WTC11 (cell line): ENCODE data around the gene LIPH. TPM values are rescaled to one million over a fixed set of nuclear protein-coding genes. Genes with fewer than 3 reads are reported as not detected.

Experiments
- ATF6 ChIP-seq: sonication (generic); formaldehyde crosslinking; IDR thresholded peaks from 2 replicates; pipeline ENCODE4 v1.8.1; 2023; ENCODE audit warnings: mild to moderate bottlenecking, missing genetic modification reagents
- CDX4 ChIP-seq: fragments of 250-450 bp; sonication (Bioruptor Pico); IDR thresholded peaks from 2 replicates; pipeline ENCODE4 v1.9.0; 2021; ENCODE audit warnings: moderate library complexity, mild to moderate bottlenecking, inconsistent platforms, borderline replicate concordance
- CREB1 ChIP-seq: sonication (generic); formaldehyde crosslinking; IDR thresholded peaks from 2 replicates; pipeline ENCODE4 v1.8.0; 2023; ENCODE audit warnings: mild to moderate bottlenecking, missing genetic modification reagents
- ESRRA ChIP-seq: sonication (generic); formaldehyde crosslinking; IDR thresholded peaks from 2 replicates; pipeline ENCODE4 v1.8.1; 2022; ENCODE audit warnings: mild to moderate bottlenecking, missing genetic modification reagents, borderline replicate concordance
- JAZF1 ChIP-seq: fragments of 250-450 bp; sonication (Bioruptor Pico); IDR thresholded peaks from 2 replicates; pipeline ENCODE4 v1.9.0; 2021; ENCODE audit warnings: moderate library complexity, mild to moderate bottlenecking, inconsistent platforms
- JUN ChIP-seq: sonication (generic); formaldehyde crosslinking; IDR thresholded peaks from 2 replicates; pipeline ENCODE4 v1.8.0; 2023; ENCODE audit warnings: mild to moderate bottlenecking, missing genetic modification reagents
- MAX ChIP-seq: sonication (generic); formaldehyde crosslinking; IDR thresholded peaks from 2 replicates; pipeline ENCODE4 v1.8.0; 2022; ENCODE audit warnings: mild to moderate bottlenecking, missing genetic modification reagents
- MLX ChIP-seq: sonication (generic); formaldehyde crosslinking; IDR thresholded peaks from 2 replicates; pipeline ENCODE4 v1.8.1; 2023; ENCODE audit warnings: mild to moderate bottlenecking, missing genetic modification reagents, moderate library complexity
- MXD4 ChIP-seq: fragments of 250-450 bp; sonication (Bioruptor Pico); IDR thresholded peaks from 2 replicates; pipeline ENCODE4 v1.8.0; 2021; ENCODE audit warnings: mild to moderate bottlenecking, moderate library complexity, borderline replicate concordance
- NFATC4 ChIP-seq: fragments of 250-450 bp; sonication (Bioruptor Pico); IDR thresholded peaks from 2 replicates; pipeline ENCODE4 v1.9.0; 2021; ENCODE audit warnings: mild to moderate bottlenecking
- NR1H2 ChIP-seq: sonication (generic); formaldehyde crosslinking; IDR thresholded peaks from 2 replicates; pipeline ENCODE4 v1.9.0; 2021; ENCODE audit warnings: mild to moderate bottlenecking, moderate library complexity, missing genetic modification reagents
- PRDM15 ChIP-seq: sonication (generic); formaldehyde crosslinking; IDR thresholded peaks from 2 replicates; pipeline ENCODE4 v1.8.0; 2022; ENCODE audit warnings: missing genetic modification reagents
- RELA ChIP-seq: sonication (generic); formaldehyde crosslinking; IDR thresholded peaks from 2 replicates; pipeline ENCODE4 v1.8.1; 2022; ENCODE audit warnings: missing genetic modification reagents, mild to moderate bottlenecking, borderline replicate concordance
- RORB ChIP-seq: fragments of 250-450 bp; sonication (Bioruptor Pico); IDR thresholded peaks from 2 replicates; pipeline ENCODE4 v1.9.0; 2021; ENCODE audit warnings: mild to moderate bottlenecking
- TCF7 ChIP-seq: sonication (generic); formaldehyde crosslinking; IDR thresholded peaks from 2 replicates; pipeline ENCODE4 v1.8.0; 2022; ENCODE audit warnings: mild to moderate bottlenecking, low read depth, missing genetic modification reagents, moderate library complexity
- TEAD4 ChIP-seq: sonication (generic); formaldehyde crosslinking; IDR thresholded peaks from 2 replicates; pipeline ENCODE4 v1.8.0; 2022; ENCODE audit warnings: mild to moderate bottlenecking, missing genetic modification reagents
- ZNF232 ChIP-seq: sonication (generic); formaldehyde crosslinking; IDR thresholded peaks from 2 replicates; pipeline ENCODE4 v1.8.0; 2022; ENCODE audit warnings: mild to moderate bottlenecking, missing genetic modification reagents
- ZNF416 ChIP-seq: fragments of 250-450 bp; sonication (Bioruptor Pico); IDR thresholded peaks from 2 replicates; pipeline ENCODE4 v1.9.0; 2021; ENCODE audit warnings: mild to moderate bottlenecking, inconsistent platforms
- ZNF532 ChIP-seq: fragments of 250-450 bp; sonication (Bioruptor Pico); IDR thresholded peaks from 2 replicates; pipeline ENCODE4 v1.9.0; 2021; ENCODE audit warnings: mild to moderate bottlenecking, borderline replicate concordance
- total RNA-seq: library from RNA; stranded (reverse); gene quantifications from 3 replicates; pipeline ENCODE4 v1.2.3, GENCODE V29; 2021
- TF ChIP-seq, protein P1 (sequence below): sonication (generic); formaldehyde crosslinking; IDR thresholded peaks from 2 replicates; pipeline ENCODE4 v1.8.1; 2022; ENCODE audit warnings: mild to moderate bottlenecking, moderate library complexity, missing genetic modification reagents
- TF ChIP-seq, protein P2 (sequence below): fragments of 250-450 bp; sonication (Bioruptor Pico); IDR thresholded peaks from 2 replicates; pipeline ENCODE4 v2.1.2; 2022; ENCODE audit warnings: mild to moderate bottlenecking, moderate library complexity
- TF ChIP-seq, protein P3 (sequence below): sonication (generic); formaldehyde crosslinking; IDR thresholded peaks from 2 replicates; pipeline ENCODE4 v1.8.0; 2022; ENCODE audit warnings: mild to moderate bottlenecking, missing genetic modification reagents

The LIPH gene
- total RNA-seq, 1 experiment from 2014 or later, result 0.07 TPM

DNA sequence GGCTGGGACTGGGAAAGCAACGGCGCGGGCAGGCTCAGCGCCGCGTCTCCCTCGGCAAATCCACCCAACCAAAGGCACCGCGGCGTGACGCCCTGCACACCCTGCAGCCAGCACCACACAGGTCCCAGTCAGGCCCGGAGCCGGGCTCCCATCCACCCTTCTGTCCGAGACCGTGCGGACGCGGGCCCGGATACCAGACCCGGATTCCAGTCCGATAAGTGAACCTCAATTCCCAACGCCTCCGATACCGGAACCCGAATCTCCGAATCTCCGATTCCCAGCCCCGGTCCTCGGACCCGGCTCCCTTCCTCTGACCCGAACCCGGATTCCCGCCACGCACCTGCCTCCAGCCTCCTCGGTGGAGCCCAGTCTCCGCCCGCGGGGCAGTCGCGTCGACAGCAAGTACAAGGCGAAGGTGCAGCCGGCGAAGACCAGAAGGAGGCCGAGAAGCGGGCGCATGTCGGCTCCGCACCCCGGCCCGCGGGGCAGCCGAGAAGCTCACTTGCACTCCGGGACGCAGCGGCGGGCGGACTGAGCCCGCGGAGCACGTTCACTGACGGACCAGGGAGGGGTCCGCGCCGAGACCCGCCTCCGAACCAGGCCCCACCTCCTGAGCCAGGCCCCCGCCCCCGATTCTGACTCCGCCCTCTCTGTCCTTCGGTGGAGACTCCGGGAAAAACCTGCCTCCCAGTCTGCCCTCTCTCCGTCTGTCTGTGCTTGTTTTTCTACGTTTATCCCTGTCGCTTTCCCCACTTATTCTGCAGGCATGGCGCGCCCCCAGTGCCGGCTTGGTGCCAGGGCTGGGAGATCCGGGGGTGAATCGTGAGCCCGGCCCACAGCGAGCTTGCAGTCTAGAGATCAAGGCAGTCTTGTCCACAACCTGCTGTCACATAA is 53.6 kb downstream of the LIPH start, which contains the start of gene TMEM41A (continued):
- TF ChIP-seq, protein P1, sequence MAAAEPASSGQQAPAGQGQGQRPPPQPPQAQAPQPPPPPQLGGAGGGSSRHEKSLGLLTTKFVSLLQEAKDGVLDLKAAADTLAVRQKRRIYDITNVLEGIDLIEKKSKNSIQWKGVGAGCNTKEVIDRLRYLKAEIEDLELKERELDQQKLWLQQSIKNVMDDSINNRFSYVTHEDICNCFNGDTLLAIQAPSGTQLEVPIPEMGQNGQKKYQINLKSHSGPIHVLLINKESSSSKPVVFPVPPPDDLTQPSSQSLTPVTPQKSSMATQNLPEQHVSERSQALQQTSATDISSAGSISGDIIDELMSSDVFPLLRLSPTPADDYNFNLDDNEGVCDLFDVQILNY, result peak; percentile 80
- TF ChIP-seq, protein P2, sequence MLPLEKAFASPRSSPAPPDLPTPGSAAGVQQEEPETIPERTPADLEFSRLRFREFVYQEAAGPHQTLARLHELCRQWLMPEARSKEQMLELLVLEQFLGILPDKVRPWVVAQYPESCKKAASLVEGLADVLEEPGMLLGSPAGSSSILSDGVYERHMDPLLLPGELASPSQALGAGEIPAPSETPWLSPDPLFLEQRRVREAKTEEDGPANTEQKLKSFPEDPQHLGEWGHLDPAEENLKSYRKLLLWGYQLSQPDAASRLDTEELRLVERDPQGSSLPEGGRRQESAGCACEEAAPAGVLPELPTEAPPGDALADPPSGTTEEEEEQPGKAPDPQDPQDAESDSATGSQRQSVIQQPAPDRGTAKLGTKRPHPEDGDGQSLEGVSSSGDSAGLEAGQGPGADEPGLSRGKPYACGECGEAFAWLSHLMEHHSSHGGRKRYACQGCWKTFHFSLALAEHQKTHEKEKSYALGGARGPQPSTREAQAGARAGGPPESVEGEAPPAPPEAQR (CRISPR knock-in tag), result no peak
- peak; percentile 83; the same call in 1 of the 2 replicates for TF ChIP-seq ESRRA (CRISPR knock-in tag)
- TF ChIP-seq TCF7 (CRISPR knock-in tag), result no peak
- TF ChIP-seq TEAD4, result no peak; the same call in 1 of the 2 replicates
- TF ChIP-seq MXD4 (CRISPR knock-in tag), result no peak
- TF ChIP-seq ZNF232 (CRISPR knock-in tag), result peak; percentile 95
- TF ChIP-seq MLX (CRISPR knock-in tag), result 0 out of 2 replicates have a peak, but pooled peaks have one; percentile 47
- no peak for TF ChIP-seq CDX4 (CRISPR knock-in tag)
- TF ChIP-seq RELA (CRISPR knock-in tag), result peak; percentile 92
- TF ChIP-seq NR1H2 (CRISPR knock-in tag), result no peak
- no peak for TF ChIP-seq JAZF1 (CRISPR knock-in tag)
- TF ChIP-seq PRDM15 (CRISPR knock-in tag), result 0 out of 2 replicates have a peak, but pooled peaks have one; percentile 21
- no peak for TF ChIP-seq ZNF416 (CRISPR knock-in tag)
- TF ChIP-seq, protein P3, sequence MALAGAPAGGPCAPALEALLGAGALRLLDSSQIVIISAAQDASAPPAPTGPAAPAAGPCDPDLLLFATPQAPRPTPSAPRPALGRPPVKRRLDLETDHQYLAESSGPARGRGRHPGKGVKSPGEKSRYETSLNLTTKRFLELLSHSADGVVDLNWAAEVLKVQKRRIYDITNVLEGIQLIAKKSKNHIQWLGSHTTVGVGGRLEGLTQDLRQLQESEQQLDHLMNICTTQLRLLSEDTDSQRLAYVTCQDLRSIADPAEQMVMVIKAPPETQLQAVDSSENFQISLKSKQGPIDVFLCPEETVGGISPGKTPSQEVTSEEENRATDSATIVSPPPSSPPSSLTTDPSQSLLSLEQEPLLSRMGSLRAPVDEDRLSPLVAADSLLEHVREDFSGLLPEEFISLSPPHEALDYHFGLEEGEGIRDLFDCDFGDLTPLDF (CRISPR knock-in tag), result no peak
- no peak for TF ChIP-seq RORB (CRISPR knock-in tag)
- 0 out of 2 replicates have a peak, but pooled peaks have one; percentile 41 for TF ChIP-seq JUN (CRISPR knock-in tag)
- peak; percentile 93 for TF ChIP-seq MAX (CRISPR knock-in tag)
- TF ChIP-seq ATF6 (CRISPR knock-in tag), result no peak
- TF ChIP-seq ZNF532 (CRISPR knock-in tag), result no peak
- no peak for TF ChIP-seq CREB1
- no peak for TF ChIP-seq NFATC4
